Endometrium (tissue), 2 donors: Measurements from ENCODE around the gene OR2AT4.
"Not testable (repeated sequence)": the region's sequence is repeated elsewhere in the genome, so short reads cannot be mapped to it uniquely, and the experiment has no call there.

Experiments
- FAIRE-seq: peaks from 2 replicates; lab custom pipeline; 2012; peaks lifted over from hg19 to GRCh38; lab: Jason Lieb, UNC
- donor health status: control.
- donor health status: control.

Gene OR2AT4

GRCh38 chr11:75068559-75068958, 28.1 kb downstream of the OR2AT4 start:
- FAIRE-seq, result no peak

DNA sequence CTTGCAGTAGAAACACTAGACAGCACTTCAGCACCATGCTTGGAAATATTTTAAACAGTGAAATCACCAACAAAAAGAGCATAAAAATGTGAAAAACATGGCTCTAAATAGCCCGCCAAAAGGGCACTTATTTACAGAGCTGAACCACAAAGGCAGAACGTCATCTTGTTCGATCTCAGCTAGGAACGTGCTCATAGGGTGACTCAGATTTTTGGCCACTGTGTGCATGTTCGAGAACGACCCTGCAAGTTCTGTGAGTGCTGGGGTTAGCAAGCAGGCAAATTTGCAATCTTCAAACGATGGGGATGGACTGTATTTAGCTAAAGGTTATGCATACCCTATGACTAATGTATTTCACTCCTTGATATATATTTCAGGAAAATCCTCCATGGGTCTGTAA, 30.6 kb downstream of the OR2AT4 start:
- no peak for FAIRE-seq

GRCh38 chr11:75063741-75064314, 32.8 kb downstream of the OR2AT4 start:
- no peak for FAIRE-seq

DNA sequence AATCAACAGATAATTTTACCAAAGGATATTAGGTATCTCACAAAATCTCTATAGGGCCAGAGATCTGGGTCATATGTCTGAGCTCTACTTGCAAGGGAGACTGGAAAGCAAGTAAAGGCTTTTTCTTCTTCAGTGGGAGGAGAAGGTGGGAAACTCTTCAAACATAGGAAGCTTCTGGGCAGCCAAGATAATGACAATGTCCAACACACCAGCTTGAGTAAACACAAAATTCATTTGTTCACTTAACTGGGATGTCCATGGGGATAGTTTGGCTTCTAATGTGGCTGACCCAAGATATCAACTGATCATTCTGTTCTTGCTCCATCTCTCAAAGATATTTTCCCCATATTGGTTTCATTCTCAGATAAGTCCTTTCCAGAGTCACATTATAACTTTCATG, 37.4 kb downstream of the OR2AT4 start:
- FAIRE-seq, result no peak

DNA sequence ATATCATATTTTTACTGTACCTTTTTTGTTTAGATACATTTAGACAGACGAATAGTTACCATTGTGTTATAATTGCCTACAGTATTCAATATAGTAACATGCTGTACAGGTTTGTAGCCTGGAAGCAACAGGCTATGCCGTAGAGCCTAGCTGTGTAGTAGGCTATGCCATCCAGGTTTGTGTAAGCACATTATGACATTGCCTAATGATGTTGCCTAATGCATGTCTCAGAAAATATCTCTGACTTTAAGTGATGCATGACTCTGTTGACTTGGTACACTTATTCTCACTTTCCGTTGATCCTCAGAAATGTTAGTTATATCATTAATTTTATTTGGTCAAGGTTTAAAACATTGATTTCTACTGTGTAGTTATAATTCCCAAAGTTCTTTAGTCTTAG, 39.9 kb downstream of the OR2AT4 start:
- FAIRE-seq, result no peak

DNA sequence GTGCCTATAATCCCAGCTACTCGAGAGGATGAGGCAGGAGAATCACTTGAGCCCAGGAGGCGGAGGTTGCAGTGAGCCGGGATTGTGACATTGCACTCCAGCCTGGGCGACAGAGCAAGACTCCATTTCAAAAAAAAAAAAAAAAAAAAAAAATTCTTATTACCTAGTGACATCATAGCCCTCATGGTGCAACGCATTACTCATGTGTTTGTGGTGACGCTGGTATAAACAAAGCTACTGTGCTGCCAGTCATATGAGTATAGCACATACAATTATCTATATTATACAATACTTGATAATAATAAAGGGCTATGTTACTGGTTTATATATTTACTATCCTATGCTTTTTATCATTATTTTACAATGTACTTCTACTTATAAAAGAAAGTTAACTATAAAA, 41.2 kb downstream of the OR2AT4 start:
- FAIRE-seq, result no peak

DNA sequence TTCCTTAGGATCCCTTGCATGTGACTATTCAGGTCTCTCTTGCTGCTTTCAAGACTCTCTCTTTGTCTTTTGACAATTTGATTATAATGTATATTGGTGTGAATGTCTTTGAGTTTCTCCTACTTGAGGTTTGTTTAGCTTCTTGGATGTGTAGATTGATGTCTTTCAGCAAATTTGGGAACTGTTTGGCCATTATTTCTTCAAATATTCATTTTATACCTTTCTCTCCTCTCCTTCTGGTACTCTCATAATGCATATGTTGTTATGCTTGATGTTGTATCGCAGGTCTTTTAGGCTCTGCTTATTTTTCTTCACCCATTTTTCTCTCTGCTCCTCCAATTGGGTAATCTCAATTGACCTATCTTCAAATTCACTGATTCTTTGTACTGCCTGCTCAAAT, 44.2 kb downstream of the OR2AT4 start:
- no peak for FAIRE-seq

DNA sequence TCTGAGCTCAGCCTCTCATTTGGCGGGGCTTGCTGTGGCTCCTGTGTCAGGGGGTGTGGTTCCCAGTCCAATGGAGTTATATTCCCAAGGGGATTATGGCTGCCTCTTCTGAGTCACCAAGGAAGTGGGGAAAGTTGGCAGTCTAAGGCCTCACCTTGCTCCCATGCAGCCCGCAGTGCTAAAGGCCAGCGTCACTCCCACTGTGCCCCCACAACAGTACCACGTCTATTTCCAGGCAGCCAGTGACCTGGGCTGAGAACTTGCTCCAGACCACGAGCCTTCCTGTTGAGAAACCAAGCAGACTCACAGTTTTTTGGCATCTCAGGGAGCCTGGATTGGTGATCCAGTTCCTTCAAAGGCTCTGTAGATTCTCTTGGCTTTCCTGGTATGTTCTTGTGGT, 45.6 kb downstream of the OR2AT4 start:
- no peak for FAIRE-seq

GRCh38 chr11:75050516-75050915, 46.2 kb downstream of the OR2AT4 start:
- FAIRE-seq, result no peak

DNA sequence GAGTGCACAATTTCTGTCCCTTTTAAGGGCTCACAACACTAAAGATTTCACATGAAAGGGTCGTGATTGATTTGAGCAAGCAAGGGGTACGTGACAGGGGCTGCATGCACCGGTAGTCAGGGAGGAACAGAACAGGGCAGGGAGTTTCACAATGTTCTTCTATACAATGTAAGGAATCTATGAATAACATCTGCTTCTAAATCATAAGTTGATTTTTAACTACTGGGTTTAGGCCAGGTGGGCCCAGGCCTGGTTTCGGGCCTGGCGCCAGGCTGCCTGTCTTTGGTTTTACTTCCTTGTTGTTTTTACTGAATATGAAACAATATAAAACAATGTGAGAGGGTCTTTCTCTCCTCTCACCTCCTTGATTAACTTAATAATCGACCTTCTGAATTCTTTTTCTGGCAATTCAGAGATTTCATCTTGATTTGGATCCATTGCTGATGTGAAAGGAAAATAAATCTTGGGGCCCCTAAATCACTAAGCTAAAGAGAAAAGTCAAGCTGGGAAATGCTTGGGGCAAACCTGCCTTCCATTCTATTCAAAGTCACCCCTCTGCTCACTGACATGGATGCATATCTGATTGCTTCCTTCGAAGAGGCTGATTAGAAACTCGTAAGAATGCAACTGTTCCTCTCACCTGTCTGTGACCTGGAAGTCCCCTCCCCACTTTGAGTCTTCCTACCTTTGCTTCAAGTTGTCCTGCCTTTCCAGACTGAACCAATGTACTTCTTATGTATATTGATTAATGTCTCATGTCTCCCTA, 47.0 kb downstream of the OR2AT4 start:
- FAIRE-seq, result not testable (repeated sequence)

- no peak for FAIRE-seq
Measured at GRCh38 chr11:75047191-75047590, 49.5 kb downstream of the OR2AT4 start.

DNA sequence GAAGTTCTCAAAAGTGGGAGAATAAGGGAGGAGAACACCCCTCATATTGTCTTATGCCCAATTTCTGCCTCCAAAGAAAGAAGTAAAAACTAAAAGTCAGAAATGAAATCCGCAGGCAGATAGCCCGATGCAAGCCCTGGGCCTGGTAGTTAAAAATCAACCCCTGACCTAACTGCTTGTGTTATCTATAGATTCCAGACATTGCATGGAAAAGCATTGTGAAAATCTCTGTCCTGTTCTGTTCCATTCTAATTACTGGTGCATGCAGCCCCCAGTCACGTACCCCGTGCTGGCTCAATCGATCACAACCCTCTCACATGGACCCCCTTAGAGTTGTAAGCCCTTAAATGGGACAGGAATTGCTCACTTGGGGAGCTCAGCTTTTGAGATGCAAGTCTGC, 50.0 kb downstream of the OR2AT4 start:
- not testable (repeated sequence) for FAIRE-seq

- FAIRE-seq, result not testable (repeated sequence)
Measured at GRCh38 chr11:75044381-75045170, 52.1 kb downstream of the OR2AT4 start.

GRCh38 chr11:75041821-75042220, 54.9 kb downstream of the OR2AT4 start:
- FAIRE-seq, result not testable (repeated sequence)

DNA sequence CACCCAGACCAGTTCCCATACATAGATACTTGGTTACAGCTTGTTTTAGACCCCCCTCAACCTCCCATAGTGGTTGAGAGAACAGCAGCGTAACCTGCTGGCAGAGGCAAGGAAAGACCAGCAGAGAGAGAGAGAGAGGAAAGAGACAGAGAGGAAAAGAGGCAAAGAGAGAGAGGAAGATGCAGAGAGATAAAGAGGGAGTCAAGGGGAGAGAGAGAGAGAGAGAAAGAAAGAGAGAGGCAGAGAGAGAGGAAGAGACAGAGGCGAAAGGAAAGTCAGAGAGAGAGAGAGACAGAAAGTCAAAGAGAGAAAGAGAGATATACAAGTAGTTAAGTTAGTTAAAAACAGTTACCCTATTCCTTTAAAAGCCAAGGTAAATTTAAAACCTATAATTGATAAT, 55.4 kb downstream of the OR2AT4 start:
- FAIRE-seq, result no peak

GRCh38 chr11:75040167-75040770, 56.4 kb downstream of the OR2AT4 start:
- no peak for FAIRE-seq

DNA sequence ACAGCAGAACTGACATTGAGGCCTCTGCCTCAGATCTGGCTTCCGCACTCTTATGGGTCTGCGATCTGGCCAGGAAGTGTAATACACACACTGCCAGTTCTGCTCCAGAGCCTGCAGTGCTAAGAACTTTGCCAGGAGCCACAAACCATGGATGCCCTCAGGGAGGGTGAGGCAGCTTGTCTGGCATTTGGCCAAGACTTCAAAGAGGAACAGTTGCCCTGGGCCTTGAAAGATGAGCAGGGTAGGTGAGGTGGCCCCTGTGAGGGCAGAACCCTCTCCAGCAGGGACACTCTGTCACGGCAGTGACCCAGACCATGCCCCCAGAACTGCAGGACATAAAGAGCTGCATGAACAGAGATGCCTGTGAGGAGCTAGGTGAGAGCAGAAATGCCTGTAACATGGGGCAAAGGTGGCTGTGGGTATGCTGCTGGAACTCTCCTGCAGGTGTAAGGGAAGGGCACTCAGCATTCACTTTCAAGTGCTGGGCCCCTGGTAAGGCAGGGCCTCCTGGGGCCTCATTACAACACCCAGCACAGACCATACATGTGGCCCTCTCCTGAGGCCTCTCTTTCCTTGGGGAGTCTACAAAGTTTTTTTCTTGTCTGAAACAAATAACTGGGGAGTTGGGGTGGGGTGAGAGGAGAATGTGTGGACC, 60.6 kb downstream of the OR2AT4 start:
- no peak for FAIRE-seq

DNA sequence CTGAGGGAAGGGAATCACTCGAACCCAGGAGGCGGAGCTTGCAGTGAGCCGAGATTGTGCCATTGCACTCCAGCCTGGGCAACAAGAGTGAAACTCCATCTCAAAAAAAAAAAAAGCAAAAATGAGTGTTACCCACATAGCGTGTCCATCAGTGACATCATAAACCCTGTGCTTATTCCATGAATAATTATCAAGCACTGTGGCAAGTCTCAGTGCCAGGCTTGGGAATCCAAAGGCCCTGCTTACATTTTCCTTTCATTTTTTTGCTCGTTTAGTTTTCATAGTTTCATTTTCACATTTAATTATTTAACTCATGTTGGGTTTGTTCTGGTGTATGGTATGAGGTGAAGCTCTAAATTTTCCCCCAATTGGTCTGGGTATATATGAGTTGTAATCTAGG, 61.4 kb downstream of the OR2AT4 start:
- no peak for FAIRE-seq

DNA sequence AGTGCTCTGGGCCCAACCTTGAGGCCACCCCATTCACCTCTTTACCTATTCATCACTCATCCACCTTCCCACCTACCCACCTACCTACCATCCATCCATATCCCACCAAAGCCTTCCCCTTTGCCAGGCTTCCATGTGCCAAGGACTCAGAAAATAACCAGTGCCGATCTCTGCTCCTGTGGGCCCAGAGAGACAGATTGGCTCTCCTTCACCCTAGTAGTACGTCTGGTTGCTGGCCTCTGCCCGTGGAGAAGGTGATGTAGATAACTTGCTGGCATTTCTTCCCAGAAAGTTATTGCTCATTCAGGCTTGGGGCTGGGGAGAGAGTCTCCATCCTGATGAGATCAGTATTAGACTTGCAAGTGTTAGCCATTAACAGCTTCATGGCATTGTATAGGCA, 62.8 kb downstream of the OR2AT4 start:
- no peak for FAIRE-seq

DNA sequence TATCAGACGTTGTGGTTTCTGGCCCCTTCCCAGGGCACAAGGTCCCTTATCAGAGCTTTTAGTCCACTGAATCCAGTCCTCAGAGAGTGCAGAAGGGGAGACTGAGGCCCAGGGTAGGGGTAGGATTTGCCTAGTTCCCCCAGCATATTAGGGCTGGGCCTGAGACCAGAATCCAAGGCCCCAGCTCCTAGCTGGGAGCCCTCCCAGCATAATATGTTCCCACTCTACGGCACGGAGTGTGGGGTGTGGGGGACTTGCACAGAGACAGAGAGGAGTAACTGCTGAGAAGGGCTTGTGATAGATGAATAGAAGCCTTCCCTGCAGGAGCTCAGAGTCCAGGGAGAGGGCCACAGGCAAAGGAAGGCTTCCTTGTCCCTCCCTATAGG, 64.1 kb downstream of the OR2AT4 start:
- no peak for FAIRE-seq

DNA sequence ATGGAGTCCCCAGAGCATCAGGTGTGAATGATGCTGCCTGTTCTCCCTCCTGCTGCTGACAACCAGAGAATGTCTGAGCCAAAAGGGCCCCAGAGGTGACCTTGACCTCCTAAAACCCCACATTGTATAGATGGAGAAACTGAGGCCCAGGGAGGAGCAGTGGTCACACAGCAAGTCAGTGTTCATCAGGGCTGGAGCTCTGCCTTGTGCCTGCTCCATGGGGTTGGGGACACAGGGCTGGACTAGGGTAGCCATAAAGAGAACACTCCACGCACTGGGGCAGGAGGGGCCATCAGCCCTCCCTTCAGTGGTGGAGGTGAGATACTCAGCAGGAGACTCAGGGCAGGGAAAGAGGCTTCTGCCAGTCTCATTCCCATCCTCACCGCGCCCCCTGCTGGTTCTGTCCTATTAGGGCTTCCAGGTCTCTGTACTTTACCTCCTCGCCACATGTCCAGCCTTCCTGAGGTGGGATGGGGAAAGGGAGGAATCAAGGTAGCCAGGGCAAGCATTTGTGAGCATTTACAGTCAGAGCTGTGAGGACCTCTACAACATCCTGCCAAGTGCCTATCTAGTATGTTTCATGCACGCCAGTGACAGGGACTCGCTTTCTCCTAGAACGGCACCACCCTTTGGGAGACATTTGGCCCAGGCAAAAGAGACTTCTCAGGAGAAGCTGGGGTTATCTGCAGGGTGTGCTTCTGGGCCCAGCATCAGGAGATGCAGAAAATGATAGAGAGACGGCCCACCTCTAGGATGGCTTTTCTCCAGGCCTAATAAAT, 64.7 kb downstream of the OR2AT4 start:
- FAIRE-seq, result no peak
